PFSK-1 (cell line): ENCODE measurements around the gene TSPAN4.

ENCODE experiments used
- FOXP2 ChIP-seq: optimal IDR thresholded peaks from 2 replicates; pipeline ENCODE3; 2011; ENCODE audit warnings: borderline replicate concordance, control low read depth, inconsistent platforms; ENCODE audit not compliant: insufficient read depth; ENCODE audit errors: extremely low read length, extremely low read depth
- POLR2AphosphoS5 ChIP-seq: IDR thresholded peaks from 2 replicates; pipeline ENCODE4 v1.6.1; 2012; ENCODE audit warnings: low read depth, mild to moderate bottlenecking, control low read depth, low read length, moderate library complexity
- SIN3A ChIP-seq: IDR thresholded peaks from 2 replicates; pipeline ENCODE4 v1.6.1; 2012; ENCODE audit warnings: mild to moderate bottlenecking, low read length, moderate library complexity, borderline replicate concordance; ENCODE audit not compliant: insufficient read depth
- TAF1 ChIP-seq: IDR thresholded peaks from 2 replicates; pipeline ENCODE4 v1.6.1; 2012; ENCODE audit warnings: low read length, control low read depth, borderline replicate concordance; ENCODE audit not compliant: insufficient read depth
- TF ChIP-seq, protein P1 (sequence below), 2 experiments: IDR thresholded peaks; 2 replicates each; pipeline versions ENCODE4 v1.6.1 to v1.8.0; 2011 to 2012; ENCODE audit warnings: low read depth in 2 of 2, low read length in 2 of 2, control low read depth in 1 of 2, inconsistent platforms in 1 of 2, mild to moderate bottlenecking in 1 of 2, moderate library complexity in 1 of 2; ENCODE audit not compliant: insufficient read depth in 1 of 2

Gene TSPAN4

DNA sequence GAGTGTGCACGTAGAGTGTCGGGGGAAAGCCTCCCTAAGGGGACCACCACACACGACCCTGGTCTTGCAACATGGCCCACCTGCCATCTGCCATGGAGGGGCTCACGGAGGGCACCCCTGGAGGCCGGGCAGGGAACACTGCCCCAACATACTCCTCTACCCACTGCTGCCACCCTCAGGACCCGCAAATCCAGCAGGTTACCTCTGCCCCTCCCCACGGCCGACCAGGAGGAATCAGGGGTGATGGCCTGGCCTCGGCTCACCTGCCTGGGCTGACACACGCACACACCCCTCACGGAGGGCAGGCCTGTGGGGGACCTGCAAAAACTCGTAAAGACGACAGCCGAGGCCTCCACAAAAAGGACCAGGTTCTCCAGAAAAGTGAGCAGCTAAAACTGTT, 37.8 kb downstream of the TSPAN4 start:
- no peak for TF ChIP-seq POLR2AphosphoS5
- TF ChIP-seq FOXP2, result no peak
- no peak for TF ChIP-seq TAF1
- TF ChIP-seq, protein P1, sequence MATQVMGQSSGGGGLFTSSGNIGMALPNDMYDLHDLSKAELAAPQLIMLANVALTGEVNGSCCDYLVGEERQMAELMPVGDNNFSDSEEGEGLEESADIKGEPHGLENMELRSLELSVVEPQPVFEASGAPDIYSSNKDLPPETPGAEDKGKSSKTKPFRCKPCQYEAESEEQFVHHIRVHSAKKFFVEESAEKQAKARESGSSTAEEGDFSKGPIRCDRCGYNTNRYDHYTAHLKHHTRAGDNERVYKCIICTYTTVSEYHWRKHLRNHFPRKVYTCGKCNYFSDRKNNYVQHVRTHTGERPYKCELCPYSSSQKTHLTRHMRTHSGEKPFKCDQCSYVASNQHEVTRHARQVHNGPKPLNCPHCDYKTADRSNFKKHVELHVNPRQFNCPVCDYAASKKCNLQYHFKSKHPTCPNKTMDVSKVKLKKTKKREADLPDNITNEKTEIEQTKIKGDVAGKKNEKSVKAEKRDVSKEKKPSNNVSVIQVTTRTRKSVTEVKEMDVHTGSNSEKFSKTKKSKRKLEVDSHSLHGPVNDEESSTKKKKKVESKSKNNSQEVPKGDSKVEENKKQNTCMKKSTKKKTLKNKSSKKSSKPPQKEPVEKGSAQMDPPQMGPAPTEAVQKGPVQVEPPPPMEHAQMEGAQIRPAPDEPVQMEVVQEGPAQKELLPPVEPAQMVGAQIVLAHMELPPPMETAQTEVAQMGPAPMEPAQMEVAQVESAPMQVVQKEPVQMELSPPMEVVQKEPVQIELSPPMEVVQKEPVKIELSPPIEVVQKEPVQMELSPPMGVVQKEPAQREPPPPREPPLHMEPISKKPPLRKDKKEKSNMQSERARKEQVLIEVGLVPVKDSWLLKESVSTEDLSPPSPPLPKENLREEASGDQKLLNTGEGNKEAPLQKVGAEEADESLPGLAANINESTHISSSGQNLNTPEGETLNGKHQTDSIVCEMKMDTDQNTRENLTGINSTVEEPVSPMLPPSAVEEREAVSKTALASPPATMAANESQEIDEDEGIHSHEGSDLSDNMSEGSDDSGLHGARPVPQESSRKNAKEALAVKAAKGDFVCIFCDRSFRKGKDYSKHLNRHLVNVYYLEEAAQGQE (IDR thresholded peaks at IDR 0.05; ENCODE audit: insufficient read depth in 1 of 2, low read depth in 2 of 2, low read length in 2 of 2), result no peak
- TF ChIP-seq SIN3A, result no peak

- no peak for TF ChIP-seq SIN3A
- TF ChIP-seq FOXP2, result no peak
- TF ChIP-seq, protein P1 (IDR thresholded peaks at IDR 0.05; ENCODE audit: insufficient read depth in 1 of 2, low read depth in 2 of 2, low read length in 2 of 2), result no peak
- TF ChIP-seq POLR2AphosphoS5, result no peak
- no peak for TF ChIP-seq TAF1
Observed at GRCh38 chr11:882596-882995, 39.9 kb downstream of the TSPAN4 start.

DNA sequence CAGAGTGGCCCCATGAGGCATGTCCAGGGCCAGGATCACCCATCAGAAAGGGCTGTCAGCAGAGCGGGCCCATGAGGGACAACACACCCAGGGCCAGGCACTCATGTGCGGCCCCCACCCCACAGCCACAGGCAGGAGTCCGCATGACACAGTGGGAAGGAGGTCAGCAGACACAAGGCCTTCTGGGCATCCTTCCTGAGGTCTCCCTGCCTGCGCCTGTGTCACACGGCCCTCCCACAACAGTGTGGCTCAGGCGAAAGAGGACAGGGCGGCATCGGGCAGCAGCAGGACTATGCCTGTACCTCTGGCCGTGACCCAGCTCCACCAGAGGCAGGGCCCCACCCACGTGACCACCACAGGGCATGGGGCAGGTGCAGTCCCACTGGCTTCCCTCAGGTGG, 40.9 kb downstream of the TSPAN4 start:
- no peak for TF ChIP-seq POLR2AphosphoS5
- TF ChIP-seq, protein P1 (IDR thresholded peaks at IDR 0.05; ENCODE audit: insufficient read depth in 1 of 2, low read depth in 2 of 2, low read length in 2 of 2), result no peak
- no peak for TF ChIP-seq FOXP2

DNA sequence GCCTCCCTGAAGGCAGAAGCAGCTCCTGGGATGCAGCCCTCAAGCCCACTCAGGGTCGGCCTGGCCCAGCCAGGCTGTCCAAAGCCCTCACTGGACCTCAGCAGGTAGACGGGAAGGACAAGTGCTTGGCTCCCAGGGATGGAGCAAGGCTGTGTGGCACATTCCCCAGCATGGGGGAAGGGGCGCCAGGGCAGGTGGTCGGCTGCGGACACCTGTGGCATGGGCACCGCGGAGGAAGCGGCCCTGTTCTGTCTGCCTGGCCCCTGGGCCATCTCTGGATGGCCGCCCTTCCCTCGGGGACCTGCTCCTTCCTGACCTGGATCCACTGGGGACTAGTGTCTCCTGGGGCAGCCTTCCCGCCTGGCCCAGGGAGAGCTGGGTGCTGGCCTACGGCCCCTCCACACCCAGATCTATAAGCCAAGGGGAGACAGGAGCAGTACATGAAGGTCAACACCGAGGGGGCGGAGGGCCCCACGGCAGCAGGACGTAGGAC, 42.0 kb downstream of the TSPAN4 start:
- TF ChIP-seq POLR2AphosphoS5 (no peak), SIN3A (no peak), TAF1 (no peak), FOXP2 (no peak)
- TF ChIP-seq, protein P1 (IDR thresholded peaks at IDR 0.05; ENCODE audit: insufficient read depth in 1 of 2, low read depth in 2 of 2, low read length in 2 of 2), result no peak

- TF ChIP-seq TAF1 (no peak), SIN3A (no peak), FOXP2 (no peak), POLR2AphosphoS5 (no peak)
- TF ChIP-seq, protein P1 (IDR thresholded peaks at IDR 0.05; ENCODE audit: insufficient read depth in 1 of 2, low read depth in 2 of 2, low read length in 2 of 2), result no peak
Observed at GRCh38 chr11:886568-886967, 43.9 kb downstream of the TSPAN4 start.
